Endothelial cell of umbilical vein (primary cell): ENCODE data around the gene CAP2. TPM values are rescaled to one million over a fixed set of nuclear protein-coding genes. Genes with fewer than 3 reads are reported as not detected.

Experiments used
- BruUV-seq: library from RNA; stranded (reverse); fragments of 400-500 nt; replicated peaks from 2 replicates; lab custom pipeline; 2021; lab: Mats Ljungman, UMichigan
- CTCF ChIA-PET: fragments of 300-600, 350-600 bp; sonication (Branson Sonifier 250); formaldehyde crosslinking; loops from one replicate; lab custom pipeline; 2021; ENCODE audit warnings: antibody characterized with exemption, inconsistent platforms; lab: Charles Lee
- POLR2A ChIA-PET: fragments of 300-600, 350-600 bp; sonication (Branson Sonifier 250); formaldehyde crosslinking; loops from one replicate; lab custom pipeline; 2021; ENCODE audit warnings: antibody characterized with exemption, inconsistent platforms; lab: Charles Lee
- DNase-seq: peaks from one replicate; pipeline ENCODE4 v3.0.0-alpha.2; 2011; ENCODE audit warnings: low read depth, low spot score
- FAIRE-seq: peaks from 2 replicates; lab custom pipeline; 2011; peaks lifted over from hg19 to GRCh38; lab: Jason Lieb, UNC
- H2AFZ ChIP-seq: 2 replicates; pipeline ENCODE4 v1.6.0; 2012; ENCODE audit warnings: low read depth, low read length, control low read depth, inconsistent platforms
- H3K27ac ChIP-seq: 2 replicates; pipeline ENCODE4 v1.5.1; 2011; ENCODE audit warnings: low read depth, mild to moderate bottlenecking, control low read depth, low read length, moderate library complexity; ENCODE audit not compliant: insufficient read depth
- H3K27me3 ChIP-seq, 2 experiments: 2 replicates each; pipeline versions ENCODE4 v1.6.0 to v1.6.1; 2011; ENCODE audit warnings: low read length in 2 of 2, mixed read lengths in 1 of 2; ENCODE audit not compliant: control insufficient read depth in 2 of 2, insufficient read depth in 2 of 2
- H3K36me3 ChIP-seq, 2 experiments: 2 replicates in 1 of 2; 3 replicates in 1 of 2; pipeline ENCODE4 v1.5.1; 2011; ENCODE audit warnings: low read length in 2 of 2, mild to moderate bottlenecking in 1 of 2, moderate library complexity in 1 of 2; ENCODE audit not compliant: control insufficient read depth in 2 of 2, insufficient read depth in 2 of 2; ENCODE audit errors: extremely low read depth in 1 of 2
- H3K4me1 ChIP-seq: 3 replicates; pipeline ENCODE4 v1.5.1; 2011; ENCODE audit warnings: mild to moderate bottlenecking, low read length; ENCODE audit not compliant: control insufficient read depth, insufficient read depth; ENCODE audit errors: extremely low read depth
- H3K4me2 ChIP-seq: 2 replicates; pipeline ENCODE4 v1.6.1; 2011; ENCODE audit warnings: low read length, control low read depth, mixed read lengths; ENCODE audit not compliant: insufficient read depth
- H3K4me3 ChIP-seq, 3 experiments: fragments of 200-600 bp in 1 of 3; sonication (generic), shearing (Covaris generic) in 1 of 3; replicated peaks in 1 of 3; 2 replicates each; pipeline ENCODE4 v1.5.1; 2011 to 2016; ENCODE audit warnings: control low read depth in 3 of 3, low read length in 3 of 3, mild to moderate bottlenecking in 2 of 3, inconsistent platforms in 1 of 3, low read depth in 1 of 3, moderate library complexity in 1 of 3; ENCODE audit not compliant: insufficient read depth in 1 of 3
- H3K79me2 ChIP-seq: 2 replicates; pipeline ENCODE4 v1.6.0; 2012; ENCODE audit warnings: low read length, inconsistent platforms; ENCODE audit not compliant: control insufficient read depth, insufficient read depth
- H3K9ac ChIP-seq: replicated peaks from 2 replicates; pipeline ENCODE3; 2011; ENCODE audit warnings: low read length, control low read depth; ENCODE audit not compliant: insufficient read depth; ENCODE audit errors: extremely low read depth
- H3K9me1 ChIP-seq: replicated peaks from 3 replicates; pipeline ENCODE4 v1.6.0; 2011; ENCODE audit warnings: mild to moderate bottlenecking, low read length; ENCODE audit not compliant: control insufficient read depth, insufficient read depth; ENCODE audit errors: extremely low read depth
- H3K9me3 ChIP-seq: replicated peaks from 2 replicates; pipeline ENCODE4 v1.5.1; 2012; ENCODE audit warnings: low read length, inconsistent platforms; ENCODE audit not compliant: control insufficient read depth, insufficient read depth
- H4K20me1 ChIP-seq: replicated peaks from 2 replicates; pipeline ENCODE3; 2011; ENCODE audit warnings: mild to moderate bottlenecking, low read length; ENCODE audit not compliant: control insufficient read depth, insufficient read depth; ENCODE audit errors: extremely low read depth
- CTCF ChIP-seq, 2 donors: IDR thresholded peaks; 1 replicate in 1 of 2; 2 replicates in 1 of 2; pipeline ENCODE4 v1.5.1; 2011; ENCODE audit warnings: low read length in 2 of 2, mild to moderate bottlenecking in 2 of 2, moderate library complexity in 2 of 2, control low read depth in 1 of 2, inconsistent platforms in 1 of 2, low read depth in 1 of 2; ENCODE audit not compliant: insufficient read depth in 1 of 2; ENCODE audit errors: extremely low read depth in 1 of 2
- EZH2 ChIP-seq: IDR thresholded peaks from 2 replicates; pipeline ENCODE4 v1.6.1; 2012; ENCODE audit warnings: borderline replicate concordance, low read depth, mild to moderate bottlenecking, moderate library complexity, low read length, inconsistent platforms; ENCODE audit not compliant: severe bottlenecking
- FOS ChIP-seq: IDR thresholded peaks from 2 replicates; pipeline ENCODE4 v1.6.1; 2011; ENCODE audit warnings: mild to moderate bottlenecking, low read length, moderate library complexity, borderline replicate concordance; ENCODE audit not compliant: insufficient read depth
- GATA2 ChIP-seq: IDR thresholded peaks from 2 replicates; pipeline ENCODE4 v1.7.0; 2011; ENCODE audit warnings: low read depth, mild to moderate bottlenecking, moderate library complexity, mixed read lengths, low read length; ENCODE audit not compliant: insufficient read length, insufficient read depth
- JUN ChIP-seq: IDR thresholded peaks from 2 replicates; pipeline ENCODE4 v1.6.1; 2011; ENCODE audit warnings: borderline replicate concordance, low read depth; ENCODE audit not compliant: insufficient read length, insufficient read depth
- MAX ChIP-seq: IDR thresholded peaks from 2 replicates; pipeline ENCODE4 v1.6.1; 2011; ENCODE audit not compliant: insufficient read depth, insufficient read length
- MYC ChIP-seq: IDR thresholded peaks from one replicate; pipeline ENCODE4 v1.6.1; 2011; ENCODE audit warnings: mild to moderate bottlenecking, low read depth, low read length
- POLR2A ChIP-seq: IDR thresholded peaks from 2 replicates; pipeline ENCODE4 v1.6.1; 2012; ENCODE audit warnings: low read depth, mild to moderate bottlenecking, control low read depth, low read length
- POLR2AphosphoS5 ChIP-seq: IDR thresholded peaks from 2 replicates; pipeline ENCODE4 v1.6.1; 2012; ENCODE audit warnings: low read depth, mild to moderate bottlenecking, control low read depth, low read length, moderate library complexity; ENCODE audit not compliant: insufficient read depth
- dilution Hi-C: fragments of 300-500 bp; cut with MboI; formaldehyde crosslinking; loops from one replicate; pipeline ENCODE4 v1.15.0; 2019; ENCODE audit warnings: low sequenced_read_pairs; ENCODE audit not compliant: extremely low pct_ligation_motif_present
- intact Hi-C: fragments of 100-400 bp; cut with micrococcal nuclease; formaldehyde crosslinking; loops from one replicate; pipeline ENCODE4 v1.10.0; 2022
- polyA plus RNA-seq, 4 experiments: library from polyadenylated mRNA; depleted of rRNA in 3 of 4; stranded (reverse) in 3 of 4; unstranded in 1 of 4; fragments of >200 nt; gene quantifications; 2 replicates each; pipeline versions ENCODE4 v1.2.1 to v1.2.3, GENCODE V29; 2011 to 2012; ENCODE audit warnings: missing spikeins in 1 of 4
- total RNA-seq: library from RNA; stranded (reverse); gene quantifications from 2 replicates; pipeline ENCODE4 v1.2.3, GENCODE V29; 2021

Gene CAP2
- total and polyA plus RNA-seq, 2 donors (not counting 3 experiments of a cell fraction or from before 2014, with no cell fraction given), result 12.2 to 21.3 TPM

GRCh38 chr6:17419189-17419575 lies 25.8 kb downstream of the CAP2 start:
- no peak overlapping the region for H3K27ac ChIP-seq
- H3K9ac ChIP-seq, result no peak overlapping the region
- H3K27me3 ChIP-seq, result no peaks in the 10 kb centered on the region
- intact Hi-C loops, result no loop called here
- no peak for TF ChIP-seq JUN
- TF ChIP-seq POLR2AphosphoS5, result no peak
- TF ChIP-seq FOS, result no peak
- no peak for TF ChIP-seq MAX
- TF ChIP-seq POLR2A, result no peak
- no peak for TF ChIP-seq EZH2
- TF ChIP-seq CTCF (IDR thresholded peaks at IDR 0.05; ENCODE audit: extremely low read depth in 1 of 2, insufficient read depth in 1 of 2, low read depth in 1 of 2, low read length in 2 of 2), result no peak
- TF ChIP-seq GATA2, result no peak
- no peak for TF ChIP-seq MYC
- no peaks in the 10 kb centered on the region for H3K9me1 ChIP-seq
- no peaks in the 10 kb centered on the region for H3K36me3 ChIP-seq
- H3K4me2 ChIP-seq, result no peak overlapping the region
- BruUV-seq, result no TSS peak
- no peaks in the 10 kb centered on the region for H3K9me3 ChIP-seq
- no peak overlapping the region for H2AFZ ChIP-seq
- no peaks in the 10 kb centered on the region for H4K20me1 ChIP-seq
- FAIRE-seq (no peak), DNase-seq (no peak)
- POLR2A ChIA-PET, result no interaction called here
- H3K4me1 ChIP-seq, result peaks cover 4% of the 10 kb centered on the region
- CTCF ChIA-PET, result interaction anchor here (1.9 to 2.1 kb wide), 2 partner anchors 31 to 165 kb away, joined by 4 read pairs; no protein-coding TSS in a partner anchor
- dilution Hi-C loops, result no loop called here
- H3K4me3 ChIP-seq, result no peak overlapping the region
- no peaks in the 10 kb centered on the region for H3K79me2 ChIP-seq
